Large intestine (tissue), 3 donors: ENCODE data around the gene FRMD4B. TPM values are rescaled to one million over a fixed set of nuclear protein-coding genes. Genes with fewer than 3 reads are reported as not detected.
A peak's percentile ranks its signal among the peaks of the same experiment; 100 is the strongest.
"Not testable (repeated sequence)": the region's sequence is repeated elsewhere in the genome, so short reads cannot be mapped to it uniquely, and the experiment has no call there.

ENCODE experiments used
- DNase-seq, 2 donors: peaks; one replicate each; pipeline versions ENCODE4 v3.0.0 to v3.0.0-alpha.2; 2013
- H3K27ac ChIP-seq: one replicate; pipeline ENCODE4 v1.5.1; 2013; ENCODE audit warnings: low read length
- H3K27me3 ChIP-seq: 2 replicates; pipeline ENCODE4 v1.6.1; 2013; ENCODE audit warnings: low read length; ENCODE audit not compliant: control insufficient read depth, insufficient read depth
- H3K36me3 ChIP-seq: 2 replicates; pipeline ENCODE4 v1.6.1; 2013; ENCODE audit warnings: low read length; ENCODE audit not compliant: control insufficient read depth, insufficient read depth
- H3K4me1 ChIP-seq: one replicate; pipeline ENCODE4 v1.6.1; 2013; ENCODE audit warnings: low read length; ENCODE audit not compliant: control insufficient read depth, insufficient read depth
- H3K4me3 ChIP-seq: one replicate; pipeline ENCODE4 v1.5.1; 2013; ENCODE audit warnings: low read length
- H3K9me3 ChIP-seq: one replicate; pipeline ENCODE4 v1.6.1; 2013; ENCODE audit warnings: mild to moderate bottlenecking, low read depth, low read length, moderate library complexity; ENCODE audit not compliant: control insufficient read depth
- WGBS: methylation state at CpG from one replicate; pipeline ENCODE4 v1.1.5; 2013; ENCODE audit warnings: low lambda C conversion rate; ENCODE audit not compliant: insufficient coverage; 5-methylcytosine and 5-hydroxymethylcytosine counted together
- polyA plus RNA-seq: library from polyadenylated mRNA; unstranded; fragments of 120-200 nt; gene quantifications from one replicate; pipeline ENCODE4 v1.2.1, GENCODE V29; 2013

The FRMD4B gene
- polyA plus RNA-seq, 1 donor: 15.7 TPM

GRCh38 chr3:69272556-69272955 is 113.3 kb downstream of the FRMD4B start:
- DNase-seq: no peak
- 83% methylated on average over 1 of the region's 2 CpGs for WGBS
- Histone ChIP-seq H3K4me1 (no peaks in the 10 kb centered on the region), H3K27me3 (no peaks in the 10 kb centered on the region), H3K36me3 (no peaks in the 10 kb centered on the region), H3K4me3 (no peak overlapping the region), H3K27ac (no peak overlapping the region), H3K9me3 (no peaks in the 10 kb centered on the region)

GRCh38 chr3:69271098-69271497 is 114.8 kb downstream of the FRMD4B start:
- DNase-seq: no peak
- no peaks in the 10 kb centered on the region for H3K9me3 ChIP-seq
- H3K27ac ChIP-seq: no peak overlapping the region
- no peaks in the 10 kb centered on the region for H3K4me1 ChIP-seq
- no peaks in the 10 kb centered on the region for H3K27me3 ChIP-seq
- H3K36me3 ChIP-seq: no peaks in the 10 kb centered on the region
- WGBS: 100% methylated on average over 1 of the region's 3 CpGs
- no peak overlapping the region for H3K4me3 ChIP-seq

GRCh38 chr3:69266585-69266984 is 119.3 kb downstream of the FRMD4B start:
- Histone ChIP-seq H3K4me1 (no peaks in the 10 kb centered on the region), H3K27me3 (no peaks in the 10 kb centered on the region), H3K9me3 (no peaks in the 10 kb centered on the region), H3K36me3 (no peaks in the 10 kb centered on the region), H3K27ac (no peak overlapping the region), H3K4me3 (no peak overlapping the region)
- DNase-seq: no peak
- WGBS: 93% methylated on average over 2 of the region's 2 CpGs

GRCh38 chr3:69266071-69266470 is 119.8 kb downstream of the FRMD4B start:
- not testable (repeated sequence) for H3K36me3 ChIP-seq, H3K4me1 ChIP-seq, H3K4me3 ChIP-seq, DNase-seq, H3K27me3 ChIP-seq, H3K27ac ChIP-seq, H3K9me3 ChIP-seq
- no CpG with 5 or more reads among the region's 2 CpGs for WGBS

- no CpG with 5 or more reads among the region's 7 CpGs for WGBS
- not testable (repeated sequence) for H3K27ac ChIP-seq, H3K27me3 ChIP-seq, H3K4me3 ChIP-seq, H3K9me3 ChIP-seq, H3K36me3 ChIP-seq, H3K4me1 ChIP-seq
- peak in 1 of 2 donors; percentile 68 for DNase-seq
Observed at GRCh38 chr3:69260843-69261405, 125.0 kb downstream of the FRMD4B start.

- H3K27ac ChIP-seq: no peak overlapping the region
- no peaks in the 10 kb centered on the region for H3K4me1 ChIP-seq
- WGBS: no CpG with 5 or more reads among the region's 35 CpGs
- no peaks in the 10 kb centered on the region for H3K36me3 ChIP-seq
- H3K4me3 ChIP-seq: no peak overlapping the region
- no peak for DNase-seq
- peaks cover 7% of the 10 kb centered on the region for H3K9me3 ChIP-seq
- no peaks in the 10 kb centered on the region for H3K27me3 ChIP-seq
Observed at GRCh38 chr3:69260216-69260787, 125.6 kb downstream of the FRMD4B start.

GRCh38 chr3:69259125-69259524 is 126.8 kb downstream of the FRMD4B start:
- Histone ChIP-seq H3K4me3 (no peak overlapping the region), H3K27me3 (no peaks in the 10 kb centered on the region), H3K36me3 (no peaks in the 10 kb centered on the region), H3K27ac (no peak overlapping the region), H3K9me3 (peaks cover 7% of the 10 kb centered on the region), H3K4me1 (no peaks in the 10 kb centered on the region)
- WGBS: no CpG with 5 or more reads among the region's 9 CpGs
- no peak for DNase-seq

- peak; percentile 67 to 83 for DNase-seq
- H3K4me1 ChIP-seq: peaks cover 16% of the 10 kb centered on the region
- no CpG with 5 or more reads among the region's 3 CpGs for WGBS
Observed at GRCh38 chr3:69255928-69256327, 130.0 kb downstream of the FRMD4B start.

GRCh38 chr3:69254351-69254750 is 131.5 kb downstream of the FRMD4B start:
- peaks cover 19% of the 10 kb centered on the region for H3K4me1 ChIP-seq

More at GRCh38 chr3:69255928-69256327, 130.0 kb downstream of the FRMD4B start:
- Histone ChIP-seq H3K9me3 (peaks cover 7% of the 10 kb centered on the region), H3K27me3 (no peaks in the 10 kb centered on the region), H3K4me3 (no peak overlapping the region), H3K36me3 (no peaks in the 10 kb centered on the region), H3K27ac (no peak overlapping the region)

GRCh38 chr3:69252631-69253030 is 133.3 kb downstream of the FRMD4B start:
- Histone ChIP-seq H3K4me1 (peaks cover 26% of the 10 kb centered on the region), H3K27me3 (no peaks in the 10 kb centered on the region), H3K27ac (no peak overlapping the region), H3K36me3 (no peaks in the 10 kb centered on the region), H3K4me3 (no peak overlapping the region), H3K9me3 (no peaks in the 10 kb centered on the region)
- no CpG with 5 or more reads among the region's 4 CpGs for WGBS
- DNase-seq: no peak

More at GRCh38 chr3:69254351-69254750, 131.5 kb downstream of the FRMD4B start:
- H3K36me3 ChIP-seq: no peaks in the 10 kb centered on the region
- no CpG with 5 or more reads among the region's 4 CpGs for WGBS
- H3K27me3 ChIP-seq: no peaks in the 10 kb centered on the region
- DNase-seq: no peak
- no peak overlapping the region for H3K4me3 ChIP-seq
- H3K27ac ChIP-seq: no peak overlapping the region
- no peaks in the 10 kb centered on the region for H3K9me3 ChIP-seq

- no peak for DNase-seq
- Histone ChIP-seq H3K27ac (no peak overlapping the region), H3K9me3 (no peaks in the 10 kb centered on the region), H3K4me3 (no peak overlapping the region), H3K4me1 (peaks cover 26% of the 10 kb centered on the region), H3K27me3 (no peaks in the 10 kb centered on the region), H3K36me3 (no peaks in the 10 kb centered on the region)
- WGBS: 93% methylated on average over 3 of the region's 4 CpGs
Observed at GRCh38 chr3:69252141-69252540, 133.7 kb downstream of the FRMD4B start.
